Measurements from ENCODE around the gene WIPF3. TPM values are rescaled to one million over a fixed set of nuclear protein-coding genes. Genes with fewer than 3 reads are reported as not detected.
A peak's percentile ranks its signal among the peaks of the same experiment; 100 is the strongest.

WIPF3 gene
- total RNA-seq, 1 experiment from 2014 or later: not detected

DNA sequence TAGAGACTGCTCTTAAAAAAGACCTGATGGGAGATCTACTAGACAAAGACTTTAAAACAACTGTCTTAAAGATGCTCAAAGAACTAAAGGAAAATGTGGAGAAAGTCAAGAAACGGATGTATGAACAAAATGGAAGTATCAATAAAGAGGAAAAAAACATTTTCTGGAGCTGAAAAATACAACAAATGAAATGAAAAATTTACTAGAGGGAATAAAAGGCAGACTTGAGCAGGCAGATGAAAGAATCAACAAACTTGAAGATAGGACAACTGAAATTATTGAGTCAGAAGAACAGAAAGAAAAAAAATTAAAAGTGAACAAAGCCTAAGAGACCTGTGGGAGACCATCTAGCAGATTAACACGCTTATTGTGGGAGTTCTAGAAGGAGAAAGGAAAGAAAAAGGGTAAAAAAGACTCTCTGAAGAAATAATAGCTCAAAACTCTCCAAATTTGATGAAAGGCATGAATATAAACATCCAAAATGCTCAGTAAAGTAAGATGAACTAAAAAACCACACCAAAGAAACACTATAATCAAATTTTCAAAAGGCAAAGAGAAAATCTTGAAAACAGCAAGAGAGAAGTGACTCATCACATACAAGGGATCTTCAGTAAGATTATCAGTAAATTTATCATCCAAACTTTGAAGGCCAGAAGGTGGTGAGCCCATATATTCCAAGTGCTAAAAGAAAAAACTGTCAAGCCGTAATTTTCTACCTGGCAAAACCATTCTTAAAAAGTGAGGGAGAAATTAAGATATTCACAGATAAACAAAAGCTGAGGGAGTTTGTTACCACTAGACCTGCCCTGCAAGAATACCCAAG lies 100.1 kb downstream of the WIPF3 start:
- DNase-seq (ENCODE audit: low read depth): no peak

DNA sequence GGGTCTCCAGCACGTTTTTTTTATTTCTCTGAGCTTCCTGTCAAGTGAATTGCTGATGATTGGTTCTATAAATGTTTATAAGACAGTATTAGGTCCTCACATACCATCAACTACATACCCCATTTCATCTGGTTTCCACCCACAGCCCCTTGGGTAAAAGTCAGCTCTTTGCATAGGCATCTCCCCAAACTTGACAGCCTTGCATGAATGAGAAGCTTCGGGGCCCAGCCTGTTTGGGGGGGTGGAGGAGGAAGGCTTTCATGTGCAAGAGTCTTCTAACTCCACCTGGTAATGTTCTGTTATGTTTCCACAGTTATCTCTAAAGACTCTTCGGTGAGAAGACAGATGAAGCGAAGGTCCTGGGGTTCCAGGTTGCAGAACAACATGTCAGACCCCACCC lies 107.9 kb downstream of the WIPF3 start:
- DNase-seq (ENCODE audit: low read depth): no peak

DNA sequence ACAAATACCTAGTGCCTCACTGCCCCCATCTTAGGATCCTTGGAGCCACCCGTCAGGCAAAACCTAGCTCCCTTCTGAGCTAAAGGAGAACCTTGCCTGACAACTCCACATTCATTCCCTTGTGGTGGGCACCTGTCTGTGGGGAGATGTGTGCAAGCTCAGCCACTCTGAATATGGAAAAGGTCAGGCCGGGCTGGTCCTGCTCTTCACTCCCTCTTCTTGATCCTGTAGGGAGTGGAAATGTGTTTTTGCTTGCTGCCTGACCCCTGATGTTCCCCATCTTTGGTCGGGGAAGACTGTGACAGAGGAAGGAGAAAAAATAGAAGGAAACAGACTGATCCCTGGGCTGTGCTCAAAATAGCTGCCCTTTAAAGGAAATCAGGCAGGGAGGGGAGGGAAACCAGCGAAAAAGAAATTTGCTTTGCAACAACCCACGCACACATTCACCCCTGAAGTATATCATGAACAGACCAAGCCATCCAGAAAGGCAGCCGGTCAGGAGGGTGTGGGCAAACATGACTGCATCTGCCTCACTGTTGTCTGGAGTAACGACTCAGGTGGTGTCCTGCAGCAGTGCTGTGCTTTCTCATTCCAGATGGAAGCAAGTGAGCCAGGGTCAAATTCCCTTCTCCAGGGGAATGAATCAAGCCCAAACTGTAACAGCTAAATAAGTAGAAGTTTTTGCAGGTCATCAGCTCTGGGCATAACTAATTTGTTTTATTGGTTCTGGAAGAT lies 109.3 kb downstream of the WIPF3 start:
- DNase-seq (ENCODE audit: low read depth): no peak

DNA sequence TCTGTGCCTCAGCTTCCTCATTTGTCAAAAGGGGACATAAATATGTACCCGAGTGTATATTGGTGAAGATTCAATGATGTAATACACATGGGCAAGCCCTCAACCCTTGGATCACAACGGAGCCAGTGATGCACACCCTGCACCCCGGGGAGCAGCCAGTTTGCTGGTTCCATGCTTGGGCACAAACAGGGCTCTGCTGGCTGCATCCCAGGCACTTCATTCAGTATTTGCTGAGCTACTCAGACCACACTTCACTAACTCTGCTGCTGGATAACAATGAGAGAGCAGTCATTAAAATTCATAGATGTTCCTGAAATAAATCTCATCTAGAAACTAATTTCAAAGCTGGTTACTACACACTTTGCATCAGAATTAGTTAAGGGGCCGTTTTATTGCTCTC lies 111.3 kb downstream of the WIPF3 start:
- no peak for DNase-seq (ENCODE audit: low read depth)

DNA sequence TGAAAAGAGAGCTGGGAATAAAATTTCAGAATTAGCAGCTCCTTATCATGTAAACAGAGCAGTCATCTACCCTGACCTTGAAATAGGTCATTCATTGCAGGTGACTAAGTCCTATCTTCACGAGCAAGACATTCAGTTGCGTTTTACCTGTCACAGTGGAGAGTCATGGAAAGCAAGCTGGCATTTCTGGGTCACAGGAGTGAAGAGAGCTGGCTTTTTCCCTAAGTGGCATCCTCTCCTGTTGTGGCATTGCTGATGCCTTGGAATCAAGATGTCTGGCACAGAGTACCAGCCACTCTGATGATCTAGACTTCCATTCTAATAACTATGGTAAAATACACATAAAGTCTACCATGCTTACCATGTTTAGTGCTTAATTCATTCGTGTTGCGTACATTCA lies 112.5 kb downstream of the WIPF3 start:
- no peak for DNase-seq (ENCODE audit: low read depth)

DNA sequence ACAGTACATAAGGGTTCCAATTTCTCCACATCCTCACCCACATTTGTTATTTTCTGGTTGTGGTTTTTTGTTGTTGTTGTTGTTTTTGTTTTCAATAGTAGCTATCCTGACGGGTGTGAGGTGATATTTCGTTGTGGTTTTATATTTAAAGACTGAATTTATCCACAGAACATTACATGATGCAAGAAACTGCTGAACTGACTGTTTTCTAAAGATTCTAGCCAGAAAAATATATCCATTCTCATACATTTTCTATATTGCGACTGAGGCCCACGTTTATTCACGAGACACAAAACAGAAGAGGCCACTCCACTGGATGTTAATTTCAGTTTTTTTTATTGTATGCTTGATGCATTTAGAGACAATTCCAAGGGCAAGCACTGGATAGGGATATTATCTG lies 113.5 kb downstream of the WIPF3 start:
- no peak for DNase-seq (ENCODE audit: low read depth)

DNA sequence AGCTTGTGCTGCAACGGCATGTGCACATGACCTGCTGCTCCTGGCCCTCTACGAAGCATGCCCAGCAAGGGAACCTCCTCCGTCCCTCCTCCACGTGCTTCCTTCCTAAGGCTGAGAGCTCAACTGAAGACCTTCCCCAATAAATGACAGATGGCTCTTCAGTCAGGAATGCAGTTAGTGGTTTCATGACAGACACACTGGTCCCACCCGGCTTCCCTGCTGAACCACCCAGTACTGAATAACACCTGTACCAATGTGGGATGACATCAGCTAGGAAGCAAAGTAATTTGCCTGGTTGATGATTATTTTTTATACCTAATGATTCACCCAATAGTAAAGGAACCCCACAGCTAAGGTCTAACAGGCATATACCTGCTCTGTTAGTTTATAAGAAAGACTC lies 114.2 kb downstream of the WIPF3 start:
- no peak for DNase-seq (ENCODE audit: low read depth)

DNA sequence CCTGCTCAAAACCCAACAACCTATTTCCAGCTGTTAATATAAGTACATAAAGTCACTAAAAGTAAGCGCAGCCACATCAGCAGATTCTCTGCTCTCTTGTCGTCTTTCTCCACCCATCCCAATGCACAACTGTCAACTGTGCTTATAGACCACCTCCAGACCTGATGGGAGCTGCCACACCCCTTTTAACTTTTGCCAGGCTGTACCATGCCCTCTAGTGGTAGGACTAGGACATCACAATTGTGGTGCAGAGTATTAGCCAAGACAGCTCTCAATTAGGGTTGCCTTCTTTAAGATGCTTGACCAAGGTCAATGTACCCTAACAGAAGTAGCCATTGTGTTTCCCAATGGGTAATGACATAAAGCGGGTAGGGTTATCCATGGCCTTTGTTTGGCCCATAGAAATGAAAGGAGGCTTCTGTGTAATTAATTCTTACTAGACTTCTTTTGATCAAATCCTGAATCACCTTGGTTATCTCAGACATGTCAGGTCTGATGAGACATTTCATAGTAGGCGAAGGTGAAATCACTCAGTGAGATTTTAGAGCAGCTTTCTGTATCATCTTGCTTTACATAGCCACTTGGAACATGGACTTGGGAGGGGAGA lies 115.2 kb downstream of the WIPF3 start:
- DNase-seq (ENCODE audit: low read depth): peak; percentile 64

DNA sequence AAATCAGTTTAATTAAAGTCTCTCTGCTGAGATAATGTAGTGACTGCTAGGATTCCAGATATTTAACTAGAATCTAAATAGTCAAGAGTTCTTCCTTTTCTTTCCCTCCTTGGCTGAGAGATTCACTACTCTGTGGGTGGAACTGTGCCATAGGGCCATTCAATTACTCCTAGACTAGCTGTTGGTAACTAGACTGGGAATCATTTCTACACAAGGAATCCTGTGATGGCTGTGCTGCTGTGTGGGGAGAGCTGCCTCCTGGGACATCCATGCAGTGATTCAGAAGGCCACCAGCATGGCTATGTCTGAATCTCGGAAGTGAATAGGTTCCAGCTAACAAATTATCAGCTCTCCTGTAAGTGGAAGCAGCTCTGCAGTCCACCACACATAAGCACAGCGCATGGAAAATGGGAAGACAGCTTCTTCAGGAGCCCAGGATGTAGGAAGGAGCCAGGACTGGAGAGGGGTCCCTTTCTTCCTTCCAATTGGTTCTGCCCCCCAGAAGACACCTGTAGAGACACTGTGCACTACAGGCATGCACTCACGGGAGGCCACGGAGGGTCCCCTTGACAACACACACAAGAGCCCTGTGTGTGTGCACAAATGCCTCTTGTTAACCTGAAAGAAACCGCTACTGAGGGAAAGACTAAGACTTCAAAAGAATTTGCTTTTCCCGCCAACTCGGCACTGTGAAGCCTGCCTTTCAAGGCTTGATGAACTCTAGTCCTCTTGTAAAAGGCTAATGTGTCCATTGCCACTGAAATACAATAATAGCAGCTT lies 116.8 kb downstream of the WIPF3 start:
- DNase-seq (ENCODE audit: low read depth): no peak

DNA sequence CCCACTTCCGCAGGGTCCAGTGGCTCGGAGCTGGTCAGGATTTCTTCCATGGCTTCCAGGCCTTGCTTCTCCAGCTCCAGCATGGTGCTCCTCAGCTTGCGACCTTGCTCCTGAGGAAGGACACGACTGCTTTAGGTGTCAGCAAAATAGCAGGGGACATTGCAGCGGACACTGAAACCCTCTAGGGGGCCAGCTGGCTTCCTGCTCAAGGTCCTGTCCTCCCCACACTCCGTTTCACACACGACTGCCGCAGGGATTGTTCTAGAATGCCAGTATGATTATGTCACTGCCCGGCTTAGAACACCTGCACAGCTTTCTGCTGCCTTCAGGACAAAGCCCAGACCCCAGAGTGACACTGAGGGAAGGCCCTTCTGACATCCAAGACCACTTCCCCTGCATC lies 117.7 kb downstream of the WIPF3 start:
- DNase-seq (ENCODE audit: low read depth): no peak

DNA sequence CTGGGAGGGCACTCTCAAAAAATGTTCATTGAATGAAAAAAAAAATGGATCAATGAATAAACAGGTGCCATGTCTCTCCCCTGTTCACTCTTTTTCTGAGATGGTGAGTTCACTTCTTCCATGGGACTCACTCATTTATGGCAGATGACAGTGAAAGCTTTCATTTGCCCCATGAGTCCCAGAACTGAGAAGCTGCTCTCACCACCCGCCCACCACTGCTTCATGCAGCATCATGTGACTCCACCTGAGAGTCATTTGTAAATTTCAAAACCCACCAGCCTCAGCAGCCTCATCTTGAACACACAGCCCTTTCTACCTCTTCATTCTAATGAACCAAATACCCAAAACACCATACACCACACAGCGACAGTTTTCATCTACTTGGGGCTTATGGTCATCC lies 118.4 kb downstream of the WIPF3 start:
- no peak for DNase-seq (ENCODE audit: low read depth)

DNA sequence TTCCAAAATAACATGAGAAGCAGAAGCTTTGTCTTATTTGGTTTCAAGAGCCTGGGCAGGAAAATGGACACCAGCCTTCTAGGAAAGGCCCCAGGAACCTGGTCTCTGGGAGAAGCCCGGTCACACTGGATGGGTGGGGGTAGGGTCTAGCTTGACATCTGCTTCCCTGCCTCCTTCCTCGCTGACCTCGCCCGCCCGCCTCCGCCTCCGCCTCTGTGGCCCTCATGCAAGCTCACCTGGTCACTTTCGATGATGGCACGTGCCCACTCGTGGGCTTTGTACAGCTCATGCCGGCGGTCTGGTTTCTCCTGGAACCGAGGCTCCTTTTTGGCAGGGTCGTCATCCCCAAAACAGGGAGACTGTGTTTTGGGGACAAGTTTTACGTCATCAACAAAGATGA lies 119.9 kb downstream of the WIPF3 start:
- no peak for DNase-seq (ENCODE audit: low read depth)

DNA sequence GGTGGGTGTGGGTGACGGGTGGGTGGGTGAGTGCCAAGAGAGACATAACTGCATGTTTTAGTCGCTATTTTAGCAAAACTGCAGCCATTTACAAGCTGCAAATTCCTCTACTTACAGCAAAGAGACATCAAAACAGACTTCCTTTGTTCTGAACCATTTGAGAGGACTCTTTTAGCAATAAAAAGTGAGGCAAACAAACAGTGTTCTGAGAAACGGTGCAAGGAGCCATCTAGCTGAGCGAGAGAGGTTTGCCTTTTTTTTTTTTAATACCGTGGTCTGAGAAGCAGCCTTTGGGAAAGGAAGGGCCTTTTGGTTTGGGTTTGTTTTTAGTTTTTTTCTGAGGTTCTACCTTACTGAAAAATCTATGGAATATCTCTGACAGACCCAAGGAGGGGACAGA lies 120.4 kb downstream of the WIPF3 start:
- no peak for DNase-seq (ENCODE audit: low read depth)

DNA sequence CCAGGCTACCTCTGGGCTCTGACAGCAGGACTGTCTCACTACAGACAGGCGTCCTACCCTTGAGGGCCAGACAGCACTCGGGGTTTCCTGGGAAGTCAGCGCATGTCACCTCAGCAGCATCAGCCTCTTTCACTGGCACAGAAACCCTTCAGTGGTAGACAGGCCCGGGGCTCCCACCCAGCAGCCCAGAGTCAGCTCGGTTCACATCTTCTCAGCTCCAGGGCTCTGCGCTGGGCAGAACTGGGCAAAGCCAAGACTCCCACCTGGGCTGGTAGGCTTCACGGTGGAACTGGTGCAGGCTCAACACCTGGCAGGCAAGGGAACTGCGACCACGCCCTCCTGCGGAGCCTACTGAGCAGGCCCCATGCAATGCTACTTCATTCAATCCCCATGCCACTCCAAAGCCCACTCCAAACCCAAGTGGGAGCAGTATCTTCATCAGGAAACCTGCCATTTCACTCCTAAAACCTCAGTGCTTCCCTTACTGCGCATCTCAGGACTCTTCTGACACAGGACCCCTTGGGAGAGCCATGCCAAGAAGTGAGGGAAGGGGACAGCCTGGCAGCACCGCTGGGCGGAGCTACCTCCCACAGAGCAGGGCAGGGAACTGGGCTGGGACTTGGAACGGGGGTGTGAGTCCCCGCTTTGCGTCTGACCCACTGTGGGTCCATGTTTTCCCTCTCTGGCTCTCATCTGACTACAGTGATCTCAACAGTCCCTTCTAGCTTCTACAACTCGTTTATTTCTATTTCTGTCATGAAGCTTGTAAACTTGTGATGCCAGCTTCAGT lies 122.9 kb downstream of the WIPF3 start:
- DNase-seq (ENCODE audit: low read depth): no peak

DNA sequence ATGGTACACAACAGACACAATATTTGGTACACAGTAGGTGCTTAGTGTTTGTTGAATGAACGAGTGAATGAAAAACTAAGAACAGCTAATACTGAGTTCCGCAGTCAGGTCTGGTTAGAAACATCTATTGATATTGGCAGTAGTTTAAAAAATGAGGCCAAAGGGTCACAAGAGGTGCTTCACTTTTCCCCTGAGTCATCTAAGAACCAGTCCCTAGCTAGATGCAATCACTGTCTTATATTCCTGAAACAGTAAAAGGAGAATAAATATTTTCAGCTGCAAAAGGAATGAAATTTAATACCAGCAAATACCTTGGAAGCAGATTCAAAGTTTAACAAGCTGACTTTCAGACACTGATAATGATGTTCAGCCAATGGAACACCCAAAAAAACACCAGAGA lies 128.8 kb downstream of the WIPF3 start:
- no peak for DNase-seq (ENCODE audit: low read depth)

DNA sequence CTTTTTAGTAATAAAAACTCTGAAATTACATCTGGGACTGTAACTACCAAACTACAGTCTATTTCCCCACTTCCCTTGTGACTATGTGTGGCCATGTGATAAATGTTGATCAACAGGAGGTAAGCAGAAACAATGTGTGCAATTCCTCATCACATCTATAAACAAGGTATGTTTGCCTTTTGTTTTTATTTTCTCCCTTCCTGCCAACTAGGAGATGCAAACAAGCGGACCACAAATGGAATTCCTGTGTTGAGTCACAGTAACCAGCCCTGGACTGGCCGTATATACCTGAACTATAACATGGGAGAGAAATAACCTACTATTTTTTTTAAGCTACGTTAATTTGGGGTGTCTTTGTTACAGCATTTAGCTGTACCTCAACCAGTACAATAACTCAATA lies 130.8 kb downstream of the WIPF3 start:
- no peak for DNase-seq (ENCODE audit: low read depth)

DNA sequence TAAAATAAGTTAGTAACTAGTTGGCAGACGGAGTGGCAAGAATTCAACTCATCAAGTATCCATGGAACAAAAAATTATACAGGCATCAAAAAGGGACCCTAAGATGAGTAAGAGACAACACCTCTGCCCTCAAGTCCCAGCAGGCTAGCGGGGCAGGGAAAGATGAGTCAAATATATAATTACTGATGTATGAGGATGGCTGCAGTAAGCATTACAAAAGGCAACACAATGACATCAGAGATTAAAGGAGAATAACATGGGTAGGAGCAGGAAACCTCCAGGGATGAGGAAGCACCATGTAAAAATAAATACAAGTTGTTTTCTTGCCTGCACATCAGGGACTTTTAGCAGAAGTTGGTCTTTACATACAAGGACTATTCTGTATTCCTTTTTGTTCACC lies 133.9 kb downstream of the WIPF3 start:
- DNase-seq (ENCODE audit: low read depth): no peak

DNA sequence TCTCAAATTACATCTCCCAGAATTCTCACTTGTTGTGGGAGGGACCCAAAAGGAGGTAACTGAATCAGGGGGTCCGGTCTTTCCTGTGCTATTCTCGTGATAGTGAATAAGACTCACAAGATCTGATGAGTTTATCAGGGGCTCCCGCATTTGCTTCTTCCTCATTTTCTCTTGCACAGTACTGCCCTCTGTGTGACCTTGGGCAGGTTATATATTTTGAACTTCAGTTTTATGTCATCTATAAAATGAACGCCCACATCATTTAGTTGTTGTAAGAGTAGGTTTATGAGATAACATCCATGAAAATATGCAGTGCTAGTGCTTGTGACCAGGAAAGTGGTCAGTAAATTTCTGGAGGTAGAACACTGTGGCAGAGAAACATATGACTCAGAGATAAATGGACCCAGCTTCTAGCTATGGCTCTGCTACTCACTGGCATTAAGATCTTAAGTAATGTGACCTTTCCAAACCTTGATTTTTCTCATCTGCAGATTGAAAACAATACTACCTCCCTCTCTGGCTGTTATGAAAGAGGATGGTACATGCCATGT lies 139.0 kb downstream of the WIPF3 start:
- DNase-seq (ENCODE audit: low read depth): no peak

DNA sequence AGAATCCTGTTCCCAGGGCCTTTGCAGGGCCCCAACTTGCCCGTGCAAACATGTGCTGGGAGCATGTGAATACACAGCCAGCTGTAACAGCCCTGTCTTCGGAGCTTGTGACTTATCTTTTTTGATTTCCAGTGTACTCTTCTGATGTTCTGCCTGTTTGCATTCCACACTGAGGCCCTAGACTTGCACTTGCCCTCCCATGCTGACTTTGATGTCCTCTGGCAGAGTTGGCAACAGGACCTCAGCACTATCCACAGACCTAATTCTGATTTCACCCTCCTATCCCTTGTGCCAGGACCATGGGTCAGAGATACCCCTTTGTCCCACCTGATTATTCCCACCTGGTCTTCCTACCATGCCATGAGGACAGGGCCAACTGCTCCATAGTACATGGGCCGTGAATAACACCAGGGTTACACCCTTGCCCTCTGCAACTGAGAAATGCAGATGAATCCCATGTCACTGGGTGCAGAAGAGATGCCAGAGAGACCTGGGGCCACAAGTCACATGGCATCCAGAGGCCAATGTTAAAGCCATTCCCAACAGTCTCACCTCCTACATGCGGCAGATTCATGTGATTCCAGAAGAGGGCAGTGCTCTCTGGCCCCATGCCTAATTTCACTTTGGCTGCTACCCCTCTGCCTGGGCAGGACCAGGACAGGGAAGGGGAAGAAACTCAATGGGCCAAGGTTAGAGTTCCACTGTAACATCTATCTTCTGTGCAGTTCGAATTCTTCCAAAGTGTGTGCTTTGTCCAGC lies 140.3 kb downstream of the WIPF3 start:
- peak; percentile 27 for DNase-seq (ENCODE audit: low read depth)

DNA sequence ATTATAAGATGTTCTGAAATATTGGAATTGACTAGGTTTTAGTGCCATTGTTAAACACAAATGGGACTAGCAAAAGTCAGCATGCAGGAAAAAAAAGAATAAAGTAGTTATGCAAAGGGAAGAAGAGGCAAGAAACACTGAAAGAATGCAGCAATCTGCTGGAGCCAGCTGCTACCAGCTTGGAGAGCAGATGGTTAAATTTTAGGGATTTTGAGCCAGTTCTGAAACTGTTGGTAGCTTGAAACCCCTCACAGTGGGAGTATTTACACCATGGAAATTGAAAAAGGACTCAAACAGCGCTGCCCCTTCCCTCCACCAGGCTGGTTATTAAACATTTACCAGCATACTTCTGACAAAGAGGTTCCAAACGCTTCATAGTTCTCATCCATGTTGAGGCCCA lies 142.3 kb downstream of the WIPF3 start:
- DNase-seq (ENCODE audit: low read depth): no peak
